G401.6 (cell line): Measurements from ENCODE around the gene GPLD1.
"Not testable (repeated sequence)": the region's sequence is repeated elsewhere in the genome, so short reads cannot be mapped to it uniquely, and the experiment has no call there.

Experiments used
- FAIRE-seq: peaks from 2 replicates; lab custom pipeline; 2012; peaks lifted over from hg19 to GRCh38; lab: Jason Lieb, UNC

The GPLD1 gene

DNA sequence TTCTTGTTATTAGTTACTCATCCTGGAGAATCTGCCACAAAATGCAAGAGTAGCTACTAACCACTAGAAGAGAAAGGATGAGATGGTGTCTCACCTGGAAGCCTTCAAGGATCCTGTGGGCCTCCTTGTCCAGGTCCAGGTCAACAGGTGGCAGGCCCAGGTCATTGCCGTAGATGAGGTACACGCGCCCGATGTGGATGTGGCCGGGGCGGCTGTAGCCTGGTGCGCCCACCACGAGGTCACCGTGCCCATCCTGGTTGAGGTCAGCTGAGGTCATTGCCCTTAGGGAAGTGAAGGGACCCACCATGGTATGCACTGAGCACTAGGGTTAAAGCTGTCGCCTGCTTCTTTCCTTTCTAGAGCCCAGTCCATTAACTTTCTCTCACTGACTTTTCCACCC, 35.5 kb downstream of the GPLD1 start:
- FAIRE-seq, result no peak

DNA sequence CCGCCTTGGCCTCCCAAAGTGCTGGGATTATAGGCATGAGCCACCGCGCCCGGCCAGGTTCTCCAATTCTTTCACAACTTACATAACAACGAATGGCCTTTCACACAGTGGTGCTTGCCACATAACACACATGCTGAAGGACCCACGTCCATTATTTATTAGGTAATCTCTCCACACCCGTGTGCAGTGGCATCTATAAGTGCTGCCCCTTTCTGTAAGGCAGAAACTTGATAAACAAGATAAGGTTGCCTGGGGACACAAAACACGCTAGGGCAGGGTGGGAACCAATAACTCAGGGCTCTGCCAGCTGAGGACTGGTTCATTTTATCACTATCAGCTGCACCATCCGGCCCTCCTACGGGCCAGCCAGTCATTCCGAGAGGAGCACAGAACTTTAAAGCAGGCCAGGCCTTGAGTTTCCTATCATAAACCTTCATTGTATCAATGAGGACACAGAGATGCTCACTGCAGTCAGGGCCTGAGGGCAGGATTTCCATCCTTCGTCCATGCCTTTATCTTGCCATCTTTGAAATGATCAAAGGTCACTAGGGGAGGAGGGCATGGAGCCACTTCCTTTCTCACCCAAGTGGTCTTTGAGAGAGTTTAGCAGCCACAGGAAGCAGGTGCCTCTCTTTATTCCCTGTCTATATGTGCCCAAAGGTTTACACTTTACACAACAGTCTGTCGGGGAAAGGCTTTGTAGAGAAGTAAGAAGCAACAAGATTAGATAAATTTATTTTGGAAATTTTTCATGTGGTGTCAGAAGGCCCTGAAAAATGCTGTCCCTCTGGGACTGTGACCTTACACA, 37.6 kb downstream of the GPLD1 start:
- no peak for FAIRE-seq

DNA sequence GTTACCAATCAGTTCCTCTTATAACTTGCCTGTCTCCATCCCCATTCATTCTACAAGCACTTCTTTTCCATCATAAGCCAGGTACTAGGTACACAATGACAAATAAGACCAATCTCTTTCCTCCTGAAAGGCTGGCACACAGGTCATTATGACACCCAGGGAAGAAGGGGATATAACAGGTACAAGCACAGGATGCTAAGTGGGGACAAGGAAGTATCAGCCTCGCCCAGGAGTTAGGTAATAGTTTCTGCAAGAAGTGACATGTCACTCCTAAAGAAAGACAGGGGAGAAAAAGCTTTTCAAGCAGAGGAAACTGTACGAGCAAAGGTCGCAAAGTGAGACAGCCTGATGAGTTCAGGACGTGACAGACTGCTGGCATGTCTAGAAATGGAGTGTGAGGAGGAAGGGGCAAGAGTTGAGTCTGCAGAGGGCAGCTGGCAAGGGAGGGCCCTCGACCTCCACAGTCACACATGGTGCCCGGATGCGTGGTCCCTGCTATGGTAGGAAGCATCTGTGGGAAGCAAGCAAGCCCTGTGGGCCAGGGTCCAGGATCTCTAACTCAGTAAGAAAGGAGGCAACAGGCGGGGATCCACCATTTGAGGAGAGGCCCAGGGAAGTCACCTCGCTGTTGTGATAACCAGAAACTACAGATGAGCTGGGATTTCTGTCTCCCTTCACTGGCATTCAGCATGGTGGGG, 40.4 kb downstream of the GPLD1 start:
- no peak for FAIRE-seq

GRCh38 chr6:24448396-24448795, 41.0 kb downstream of the GPLD1 start:
- FAIRE-seq, result no peak

DNA sequence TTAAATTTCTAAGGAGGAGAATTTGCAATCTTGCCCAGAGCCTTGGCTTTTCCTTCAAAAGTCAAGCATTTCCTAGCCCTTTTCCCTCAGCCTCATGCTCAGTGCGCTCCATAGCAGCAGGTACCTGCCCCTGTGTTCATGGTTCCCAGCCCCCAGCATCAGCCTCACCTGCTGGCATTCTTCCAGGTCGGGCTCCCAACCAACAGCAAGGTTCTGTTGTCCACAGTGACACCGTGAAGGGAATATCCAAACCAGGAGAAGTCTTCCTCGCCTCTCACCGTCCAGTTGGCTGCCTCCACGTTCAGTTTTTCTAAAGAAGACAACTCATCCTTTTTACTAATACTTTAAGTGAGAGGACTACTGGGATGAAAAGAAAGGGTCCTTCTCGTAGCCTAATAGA, 42.7 kb downstream of the GPLD1 start:
- FAIRE-seq, result no peak

- FAIRE-seq, result no peak
Measured at GRCh38 chr6:24445704-24446103, 43.7 kb downstream of the GPLD1 start.

DNA sequence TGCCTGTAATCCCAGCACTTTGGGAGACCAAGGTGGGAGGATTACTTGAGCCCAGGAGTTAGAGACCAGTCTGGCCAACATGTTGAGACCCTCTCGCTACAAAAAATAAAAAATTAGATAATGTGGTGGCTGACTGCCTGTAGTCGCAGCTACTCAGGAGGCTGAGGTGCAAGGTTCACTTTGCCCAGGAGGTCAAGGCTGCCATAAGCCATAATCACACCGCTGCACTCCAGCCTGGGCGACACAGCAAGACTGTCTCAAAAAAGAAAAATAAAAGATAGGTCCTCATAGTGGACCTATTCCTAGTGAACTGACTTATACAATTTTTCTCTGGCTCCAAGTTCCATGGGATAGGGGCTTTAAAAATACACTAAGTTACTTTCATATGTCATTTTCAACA, 44.8 kb downstream of the GPLD1 start:
- FAIRE-seq, result no peak

- FAIRE-seq, result no peak
Measured at GRCh38 chr6:24441599-24441904, 47.8 kb downstream of the GPLD1 start.

- no peak for FAIRE-seq
Measured at GRCh38 chr6:24440897-24441598, 48.3 kb downstream of the GPLD1 start.

DNA sequence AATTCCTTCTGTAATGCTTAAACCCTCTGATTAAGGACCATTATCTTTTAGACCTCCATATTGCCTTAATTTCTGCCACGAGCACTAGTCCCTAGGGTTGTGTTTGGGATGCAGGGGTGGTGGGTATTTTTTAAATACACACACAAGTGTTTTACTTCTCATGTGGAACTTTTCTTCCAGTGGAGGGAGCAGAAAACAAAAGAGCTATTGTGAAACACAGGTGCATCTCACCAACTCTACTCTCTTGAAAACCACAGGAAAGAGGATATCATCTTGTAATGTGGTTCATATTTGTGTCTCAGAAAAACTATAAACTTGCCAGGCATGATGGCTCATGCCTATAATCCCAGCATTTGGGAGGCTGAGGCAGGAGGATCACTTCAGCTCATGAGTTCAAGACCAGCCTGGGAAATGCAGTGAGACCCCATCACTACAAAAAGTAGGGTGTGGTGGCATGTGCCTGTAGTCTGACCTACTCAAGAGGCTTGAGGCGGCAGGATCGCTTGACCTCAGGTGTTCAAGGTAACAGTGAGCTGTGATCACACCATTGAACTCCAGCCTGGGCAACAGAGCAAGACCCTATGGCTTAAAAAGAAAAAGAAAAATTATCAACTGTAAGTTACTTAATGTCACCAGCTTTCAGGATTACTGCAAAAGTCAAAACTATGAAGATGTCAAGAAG, 49.4 kb downstream of the GPLD1 start:
- no peak for FAIRE-seq

DNA sequence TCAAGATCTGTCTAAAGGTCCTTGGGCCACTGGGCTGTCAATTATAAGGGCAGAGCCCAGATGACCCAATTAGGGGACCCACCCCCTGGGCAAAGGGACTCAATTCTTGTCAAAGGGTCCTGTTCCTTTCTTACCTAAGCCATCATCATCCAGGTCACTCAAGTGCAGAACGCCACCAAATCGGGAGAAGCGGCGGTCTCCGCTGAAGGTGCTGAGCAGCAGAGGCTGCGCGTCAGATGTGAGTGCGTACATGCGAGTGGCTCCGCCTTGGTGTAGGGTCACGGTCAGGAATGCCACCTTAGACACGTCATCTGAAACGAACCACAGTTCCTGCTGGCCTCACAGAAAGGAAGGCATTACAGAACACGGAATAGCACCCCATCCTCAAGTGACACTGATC, 52.4 kb downstream of the GPLD1 start:
- no peak for FAIRE-seq

- no peak for FAIRE-seq
Measured at GRCh38 chr6:24432611-24433010, 56.8 kb downstream of the GPLD1 start.

DNA sequence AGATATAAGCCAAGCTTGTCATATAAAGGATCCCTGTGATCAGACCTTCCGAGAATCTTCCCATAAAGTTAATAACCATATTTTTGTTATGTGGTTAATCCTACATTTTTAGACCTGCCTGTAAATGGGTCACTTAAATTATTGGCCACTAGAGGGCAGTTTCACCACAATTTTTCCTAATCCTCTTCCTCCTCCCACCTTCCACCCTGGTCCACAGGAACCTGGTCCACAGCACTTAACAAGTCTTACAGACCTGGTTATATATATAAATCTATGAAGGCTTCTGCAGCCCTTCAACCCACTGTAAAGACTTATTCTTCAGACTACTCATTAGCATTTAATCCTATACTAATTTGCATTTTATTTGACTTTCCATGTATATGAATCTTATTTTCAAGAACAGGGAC, 58.3 kb downstream of the GPLD1 start:
- FAIRE-seq, result peak; percentile 58

GRCh38 chr6:24430086-24430485, 59.3 kb downstream of the GPLD1 start:
- FAIRE-seq, result no peak

DNA sequence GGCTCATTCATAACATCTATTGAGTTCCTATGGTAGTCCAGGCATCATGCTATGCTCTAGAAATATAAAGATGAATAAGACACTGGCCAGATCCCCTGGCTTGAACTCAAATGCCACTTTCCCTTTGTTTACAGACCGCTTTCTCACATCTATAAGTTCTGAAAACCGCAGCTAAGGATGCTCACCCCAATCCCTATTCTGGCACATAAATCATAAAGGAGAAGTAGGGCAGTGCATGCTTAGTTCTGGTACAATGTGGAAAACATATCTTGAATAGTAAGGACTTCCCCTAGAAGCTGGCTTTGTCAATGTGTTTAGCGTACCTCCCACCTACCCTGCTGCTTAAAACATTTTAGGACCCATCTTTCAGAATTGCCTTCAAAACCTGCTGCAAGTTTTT, 60.2 kb downstream of the GPLD1 start:
- no peak for FAIRE-seq

GRCh38 chr6:24428615-24429014, 60.8 kb downstream of the GPLD1 start:
- FAIRE-seq, result no peak

DNA sequence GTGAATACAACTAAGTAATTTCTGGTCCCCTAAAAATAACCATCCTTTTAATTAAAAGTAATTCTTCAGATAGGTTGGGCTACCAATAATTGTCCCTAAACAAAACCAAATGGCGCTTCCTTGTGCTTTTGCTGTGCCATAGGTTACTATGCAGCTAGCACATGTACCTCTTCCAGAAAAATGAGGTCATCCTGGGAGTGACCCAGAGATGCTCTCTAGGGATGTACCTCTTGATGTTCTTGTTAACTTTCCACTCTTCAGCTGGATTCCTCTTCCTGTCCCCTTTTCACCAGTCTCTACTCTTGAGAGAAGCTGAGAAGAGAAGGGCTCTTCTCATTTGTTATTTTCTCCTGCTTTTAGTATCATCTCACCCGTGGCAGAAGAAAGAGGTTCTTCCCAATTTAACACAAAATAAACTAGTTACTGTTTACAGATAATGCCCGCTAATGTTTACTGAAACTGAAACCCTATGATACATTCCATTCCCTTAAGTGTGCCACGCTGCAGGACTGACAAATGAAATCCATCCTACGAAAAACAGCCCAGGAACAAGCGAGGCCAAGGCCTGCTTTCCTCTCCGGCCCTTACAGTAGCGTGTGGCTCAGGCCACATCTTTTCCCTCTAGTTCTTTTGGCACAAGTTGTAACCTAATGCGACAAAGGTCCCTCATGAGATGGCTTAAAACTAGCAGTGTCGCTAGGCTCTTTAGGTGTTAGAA, 62.5 kb downstream of the GPLD1 start:
- FAIRE-seq, result no peak

GRCh38 chr6:24425091-24425490, 64.3 kb downstream of the GPLD1 start:
- no peak for FAIRE-seq

DNA sequence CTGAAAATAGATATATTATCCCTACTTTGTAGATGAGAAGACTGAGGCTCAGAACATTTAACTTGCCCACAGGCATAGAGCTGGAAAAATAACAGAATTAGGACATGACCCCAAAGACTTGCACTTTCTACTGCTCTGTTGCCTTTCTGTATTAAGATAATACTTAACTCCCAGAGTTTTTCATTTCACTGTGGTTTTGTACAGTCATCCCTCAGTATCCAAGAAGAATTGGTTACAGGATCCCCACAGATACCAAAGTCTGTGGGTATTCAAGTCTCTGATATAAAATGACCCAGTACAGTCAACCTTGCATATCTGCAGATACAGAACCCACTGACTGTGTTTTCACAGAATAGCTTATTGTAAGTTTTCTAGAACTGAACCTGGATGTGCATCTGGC, 69.9 kb downstream of the GPLD1 start:
- no peak for FAIRE-seq

DNA sequence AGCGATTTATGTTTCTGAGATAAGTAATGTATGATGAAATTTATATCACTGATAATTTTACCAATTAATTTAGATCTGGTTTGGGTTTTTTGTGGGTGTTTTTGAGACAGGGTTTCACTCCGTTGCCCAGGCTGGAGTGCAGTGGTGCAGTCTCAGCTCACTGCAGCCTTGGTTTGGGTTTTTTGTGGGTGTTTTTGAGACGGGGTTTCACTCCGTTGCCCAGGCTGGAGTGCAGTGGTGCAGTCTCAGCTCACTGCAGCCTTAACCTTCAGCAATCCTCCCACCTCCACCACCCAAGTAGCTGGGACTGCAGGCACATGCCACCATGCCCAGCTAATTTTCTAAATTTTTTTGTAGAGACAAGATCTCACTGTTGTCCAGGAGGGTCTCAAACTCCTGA, 73.6 kb downstream of the GPLD1 start:
- FAIRE-seq, result no peak

DNA sequence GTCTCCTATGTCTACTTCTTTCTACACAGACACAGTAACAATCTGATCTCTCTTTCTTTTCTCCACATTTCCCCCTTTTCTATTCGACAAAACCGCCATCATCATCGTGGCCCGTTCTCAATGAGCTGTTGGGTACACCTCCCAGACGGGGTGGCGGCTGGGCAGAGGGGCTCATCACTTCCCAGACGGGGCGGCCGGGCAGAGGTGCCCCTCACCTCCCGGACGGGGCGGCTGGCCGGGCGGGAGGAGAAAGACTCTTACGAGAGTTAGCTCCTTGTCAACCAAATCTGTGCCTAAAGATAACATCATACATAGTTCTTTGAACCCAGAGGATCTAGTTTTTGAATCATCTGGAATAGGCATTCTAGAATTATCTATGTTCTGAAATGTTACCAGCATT, 74.8 kb downstream of the GPLD1 start:
- not testable (repeated sequence) for FAIRE-seq

DNA sequence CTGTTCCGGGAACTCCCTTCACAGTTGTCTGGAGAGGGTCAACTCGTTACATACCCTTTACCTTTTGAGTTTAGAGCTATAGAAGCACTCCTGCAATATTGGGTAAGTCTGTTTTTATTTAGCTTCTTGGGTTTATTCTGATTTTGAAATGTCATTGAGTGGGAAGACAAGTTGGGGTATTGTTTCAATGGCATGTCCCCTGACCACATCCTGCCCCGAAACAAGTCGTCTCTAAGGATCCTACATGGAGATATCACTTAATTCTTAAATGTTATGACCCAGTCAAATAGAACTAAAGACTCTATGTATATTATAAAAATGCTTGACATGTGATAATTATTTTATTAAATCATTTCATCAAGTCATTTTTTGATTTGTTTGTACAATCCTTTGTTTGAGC, 77.1 kb downstream of the GPLD1 start:
- no peak for FAIRE-seq
